ENCODE data around the gene LRIT2. TPM values are rescaled to one million over a fixed set of nuclear protein-coding genes. Genes with fewer than 3 reads are reported as not detected.

Gene LRIT2
- total RNA-seq, 1 donor from 2014 or later = not detected

- peak within 1 kb of the TSS; percentile 71 for H3K4me3 ChIP-seq
- Mint-ChIP-seq H3K27ac (no peak within 1 kb of the TSS), H3K36me3 (no peaks in the 10 kb centered on the region), H3K27me3 (ENCODE audit: insufficient read depth, low read depth) (peaks cover 40% of the 10 kb centered on the region), H3K4me3 (peak within 1 kb of the TSS; percentile 81), H3K9me3 (peaks cover 2% of the 10 kb centered on the region), H3K4me1 (peaks cover 10% of the 10 kb centered on the region)
- no peaks in the 10 kb centered on the region for H3K36me3 ChIP-seq
- H3K9me3 ChIP-seq (ENCODE audit: low read depth) = no peaks in the 10 kb centered on the region
- H3F3A ChIP-seq (ENCODE audit: low read depth) = no peaks in the 10 kb centered on the region
- TF ChIP-seq EZH2phosphoT487 (IDR thresholded peaks at IDR 0.05) = peak; percentile 72
- peak; percentile 61 for TF ChIP-seq EZH2 (IDR thresholded peaks at IDR 0.05)
- TF ChIP-seq, protein P1, sequence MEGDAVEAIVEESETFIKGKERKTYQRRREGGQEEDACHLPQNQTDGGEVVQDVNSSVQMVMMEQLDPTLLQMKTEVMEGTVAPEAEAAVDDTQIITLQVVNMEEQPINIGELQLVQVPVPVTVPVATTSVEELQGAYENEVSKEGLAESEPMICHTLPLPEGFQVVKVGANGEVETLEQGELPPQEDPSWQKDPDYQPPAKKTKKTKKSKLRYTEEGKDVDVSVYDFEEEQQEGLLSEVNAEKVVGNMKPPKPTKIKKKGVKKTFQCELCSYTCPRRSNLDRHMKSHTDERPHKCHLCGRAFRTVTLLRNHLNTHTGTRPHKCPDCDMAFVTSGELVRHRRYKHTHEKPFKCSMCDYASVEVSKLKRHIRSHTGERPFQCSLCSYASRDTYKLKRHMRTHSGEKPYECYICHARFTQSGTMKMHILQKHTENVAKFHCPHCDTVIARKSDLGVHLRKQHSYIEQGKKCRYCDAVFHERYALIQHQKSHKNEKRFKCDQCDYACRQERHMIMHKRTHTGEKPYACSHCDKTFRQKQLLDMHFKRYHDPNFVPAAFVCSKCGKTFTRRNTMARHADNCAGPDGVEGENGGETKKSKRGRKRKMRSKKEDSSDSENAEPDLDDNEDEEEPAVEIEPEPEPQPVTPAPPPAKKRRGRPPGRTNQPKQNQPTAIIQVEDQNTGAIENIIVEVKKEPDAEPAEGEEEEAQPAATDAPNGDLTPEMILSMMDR (IDR thresholded peaks at IDR 0.05) = peak; percentile 15
- H3K27me3 ChIP-seq = peaks cover 47% of the 10 kb centered on the region
- peak within 1 kb of the TSS; percentile 100 for H3K4me2 ChIP-seq
- H4K20me1 ChIP-seq (ENCODE audit: low read depth) = no peaks in the 10 kb centered on the region
- H3K4me1 ChIP-seq = no peaks in the 10 kb centered on the region
- H3K9ac ChIP-seq = no peak within 1 kb of the TSS
- peak within 1 kb of the TSS; percentile 85 for H2AFZ ChIP-seq (replicated peaks)
- H3K79me2 ChIP-seq (ENCODE audit: low read depth) = no peaks in the 10 kb centered on the region
- DNase-seq (ENCODE audit: low spot score) = peak; percentile 90
- no peak within 1 kb of the TSS for H3K27ac ChIP-seq
These were observed 30.8 kb downstream of the LRIT2 start, which contains the start of gene CDHR1 for GRCh38 chr10:84194424-84195043. Gene CDHR1 (plus strand): TSS chr10:84194537. CDS start chr10:84194761, 224 bp downstream.

- H3K4me3 Mint-ChIP-seq = peak overlapping the region; percentile 81
- Histone ChIP-seq H3K9me3 (ENCODE audit: low read depth) (no peaks in the 10 kb centered on the region), H3K4me1 (no peaks in the 10 kb centered on the region), H3K27ac (no peak overlapping the region), H3K27me3 (peaks cover 47% of the 10 kb centered on the region), H3K36me3 (no peaks in the 10 kb centered on the region), H3K9ac (no peak overlapping the region), H4K20me1 (ENCODE audit: low read depth) (no peaks in the 10 kb centered on the region), H3K4me3 (peak overlapping the region; percentile 71), H3K4me2 (peak overlapping the region; percentile 100), H3F3A (ENCODE audit: low read depth) (no peaks in the 10 kb centered on the region), H2AFZ (replicated peaks) (peak overlapping the region; percentile 85), H3K79me2 (ENCODE audit: low read depth) (no peaks in the 10 kb centered on the region)
- H3K4me1 Mint-ChIP-seq = peaks cover 10% of the 10 kb centered on the region
- peaks cover 2% of the 10 kb centered on the region for H3K9me3 Mint-ChIP-seq
- no peaks in the 10 kb centered on the region for H3K36me3 Mint-ChIP-seq
- DNase-seq (ENCODE audit: low spot score) = no peak
- H3K27me3 Mint-ChIP-seq (ENCODE audit: insufficient read depth, low read depth) = peaks cover 40% of the 10 kb centered on the region
- H3K27ac Mint-ChIP-seq = no peak overlapping the region
- TF ChIP-seq EZH2phosphoT487 (IDR thresholded peaks at IDR 0.05) = no peak
- TF ChIP-seq, protein P1 (IDR thresholded peaks at IDR 0.05) = no peak
- no peak for TF ChIP-seq EZH2 (IDR thresholded peaks at IDR 0.05)
These were observed 31.4 kb downstream of the LRIT2 start for GRCh38 chr10:84193846-84194423.

- H3K27me3 ChIP-seq = peaks cover 47% of the 10 kb centered on the region
- no peak overlapping the region for H3K4me3 ChIP-seq
- no peak overlapping the region for H3K27ac Mint-ChIP-seq
- H3K4me2 ChIP-seq = no peak overlapping the region
- no peaks in the 10 kb centered on the region for H3K36me3 ChIP-seq
- no peaks in the 10 kb centered on the region for H4K20me1 ChIP-seq (ENCODE audit: low read depth)
- peaks cover 2% of the 10 kb centered on the region for H3K9me3 Mint-ChIP-seq
- no peaks in the 10 kb centered on the region for H3K36me3 Mint-ChIP-seq
- H3F3A ChIP-seq (ENCODE audit: low read depth) = no peaks in the 10 kb centered on the region
- H3K4me1 ChIP-seq = no peaks in the 10 kb centered on the region
- no peak for DNase-seq (ENCODE audit: low spot score)
- H3K9ac ChIP-seq = no peak overlapping the region
- H3K4me3 Mint-ChIP-seq = no peak overlapping the region
- H3K9me3 ChIP-seq (ENCODE audit: low read depth) = no peaks in the 10 kb centered on the region
- H3K4me1 Mint-ChIP-seq = peaks cover 10% of the 10 kb centered on the region
- H3K79me2 ChIP-seq (ENCODE audit: low read depth) = no peaks in the 10 kb centered on the region
- H3K27me3 Mint-ChIP-seq (ENCODE audit: insufficient read depth, low read depth) = peaks cover 36% of the 10 kb centered on the region
- no peak overlapping the region for H3K27ac ChIP-seq
- H2AFZ ChIP-seq (replicated peaks) = no peak overlapping the region
- TF ChIP-seq EZH2phosphoT487 (IDR thresholded peaks at IDR 0.05) (no peak), EZH2 (IDR thresholded peaks at IDR 0.05) (no peak)
- TF ChIP-seq, protein P1 (IDR thresholded peaks at IDR 0.05) = no peak
These were observed 32.0 kb downstream of the LRIT2 start for GRCh38 chr10:84193327-84193726.

Measured in neural progenitor cell (in vitro differentiated cells).